Measurements from ENCODE around the gene CDC14B.

The CDC14B gene

DNA sequence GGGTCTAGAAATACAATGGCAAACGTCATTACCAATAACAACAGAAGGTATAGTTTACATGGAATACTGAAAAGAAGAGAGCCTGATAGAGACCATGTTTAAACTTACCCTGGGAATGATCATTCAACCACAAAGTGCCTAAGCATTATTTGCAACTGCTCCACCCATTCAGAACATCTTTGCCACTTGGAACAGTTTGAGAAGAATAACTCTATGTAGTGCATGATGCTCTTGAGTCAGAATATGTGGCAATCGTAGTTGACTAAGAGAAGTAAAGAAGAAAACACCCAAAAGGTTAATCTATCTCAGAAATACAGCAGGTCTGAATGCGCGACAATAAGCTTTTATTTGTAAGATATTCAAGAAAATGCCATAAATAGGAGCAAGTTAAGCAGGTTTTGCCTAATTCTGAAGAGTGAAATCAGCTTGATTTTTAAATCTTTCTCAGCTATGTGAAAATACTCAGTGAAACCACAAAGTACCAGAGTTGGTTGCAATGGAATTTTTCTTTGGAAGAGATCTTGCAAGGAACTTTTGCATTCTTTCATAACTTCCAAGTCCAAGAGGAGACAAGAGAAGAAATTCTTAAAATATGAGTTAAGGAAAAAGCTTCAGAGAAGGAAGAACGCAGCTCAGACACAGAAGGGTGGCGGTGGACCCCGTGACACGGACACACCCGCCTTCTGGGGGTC is 105.4 kb downstream of the CDC14B start:
- Histone ChIP-seq H4K20me1 (ENCODE audit: insufficient read depth, low read length, poor library complexity, severe bottlenecking) (no peaks in the 10 kb centered on the region), H2AFZ (ENCODE audit: low read length) (no peak overlapping the region), H3K79me2 (ENCODE audit: insufficient read depth, low read length) (no peaks in the 10 kb centered on the region), H3K9me2 (replicated peaks; ENCODE audit: low read depth, low read length) (no peaks in the 10 kb centered on the region), H3K36me3 (ENCODE audit: insufficient read depth, low read length) (no peaks in the 10 kb centered on the region), H3K4me2 (ENCODE audit: low read depth, low read length, poor library complexity, severe bottlenecking) (no peak overlapping the region), H3K4me3 (ENCODE audit: low read length, poor library complexity, severe bottlenecking) (no peak overlapping the region), H3F3A (ENCODE audit: low read depth) (no peaks in the 10 kb centered on the region), H3K27me3 (ENCODE audit: insufficient read depth, low read length, poor library complexity, severe bottlenecking) (no peaks in the 10 kb centered on the region), H3K9me3 (ENCODE audit: insufficient read depth, low read depth, low read length) (no peaks in the 10 kb centered on the region), H3K4me1 (ENCODE audit: insufficient read depth, low read length, poor library complexity, severe bottlenecking) (no peaks in the 10 kb centered on the region), H3K9ac (ENCODE audit: low read depth, low read length, poor library complexity, severe bottlenecking) (no peak overlapping the region)
- TF ChIP-seq, protein P1, sequence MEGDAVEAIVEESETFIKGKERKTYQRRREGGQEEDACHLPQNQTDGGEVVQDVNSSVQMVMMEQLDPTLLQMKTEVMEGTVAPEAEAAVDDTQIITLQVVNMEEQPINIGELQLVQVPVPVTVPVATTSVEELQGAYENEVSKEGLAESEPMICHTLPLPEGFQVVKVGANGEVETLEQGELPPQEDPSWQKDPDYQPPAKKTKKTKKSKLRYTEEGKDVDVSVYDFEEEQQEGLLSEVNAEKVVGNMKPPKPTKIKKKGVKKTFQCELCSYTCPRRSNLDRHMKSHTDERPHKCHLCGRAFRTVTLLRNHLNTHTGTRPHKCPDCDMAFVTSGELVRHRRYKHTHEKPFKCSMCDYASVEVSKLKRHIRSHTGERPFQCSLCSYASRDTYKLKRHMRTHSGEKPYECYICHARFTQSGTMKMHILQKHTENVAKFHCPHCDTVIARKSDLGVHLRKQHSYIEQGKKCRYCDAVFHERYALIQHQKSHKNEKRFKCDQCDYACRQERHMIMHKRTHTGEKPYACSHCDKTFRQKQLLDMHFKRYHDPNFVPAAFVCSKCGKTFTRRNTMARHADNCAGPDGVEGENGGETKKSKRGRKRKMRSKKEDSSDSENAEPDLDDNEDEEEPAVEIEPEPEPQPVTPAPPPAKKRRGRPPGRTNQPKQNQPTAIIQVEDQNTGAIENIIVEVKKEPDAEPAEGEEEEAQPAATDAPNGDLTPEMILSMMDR (conservative IDR thresholded peaks at IDR 0.05; ENCODE audit: low read length) = no peak
- TF ChIP-seq EZH2phosphoT487 (IDR thresholded peaks at IDR 0.05; ENCODE audit: borderline replicate concordance) = no peak

DNA sequence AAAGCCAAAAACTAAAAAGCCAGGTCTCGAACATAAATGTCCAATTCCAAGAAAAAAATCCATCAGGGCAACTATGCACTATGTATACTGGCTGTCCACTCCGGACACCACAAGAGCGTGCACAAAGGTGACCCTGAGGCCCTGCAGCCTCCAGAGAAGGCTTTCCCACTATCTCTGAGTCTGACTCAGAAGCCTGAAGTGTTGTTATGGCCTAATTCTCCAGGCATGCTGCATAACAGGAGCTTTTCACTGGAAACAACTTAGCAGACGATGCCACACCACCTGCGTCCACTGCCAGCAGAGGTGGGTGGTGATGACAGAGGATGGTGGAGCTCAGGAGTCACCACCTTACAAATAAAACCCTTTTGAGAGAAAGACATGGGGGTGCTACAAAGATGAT is 106.0 kb downstream of the CDC14B start:
- Histone ChIP-seq H3K36me3 (ENCODE audit: insufficient read depth, low read length) (no peaks in the 10 kb centered on the region), H3F3A (ENCODE audit: low read depth) (no peaks in the 10 kb centered on the region), H3K79me2 (ENCODE audit: insufficient read depth, low read length) (no peaks in the 10 kb centered on the region), H3K9me2 (replicated peaks; ENCODE audit: low read depth, low read length) (no peaks in the 10 kb centered on the region), H3K4me3 (ENCODE audit: low read length, poor library complexity, severe bottlenecking) (no peak overlapping the region), H3K27me3 (ENCODE audit: insufficient read depth, low read length, poor library complexity, severe bottlenecking) (no peaks in the 10 kb centered on the region), H3K9me3 (ENCODE audit: insufficient read depth, low read depth, low read length) (no peaks in the 10 kb centered on the region), H3K4me1 (ENCODE audit: insufficient read depth, low read length, poor library complexity, severe bottlenecking) (no peaks in the 10 kb centered on the region), H2AFZ (ENCODE audit: low read length) (no peak overlapping the region), H3K9ac (ENCODE audit: low read depth, low read length, poor library complexity, severe bottlenecking) (no peak overlapping the region), H4K20me1 (ENCODE audit: insufficient read depth, low read length, poor library complexity, severe bottlenecking) (no peaks in the 10 kb centered on the region), H3K4me2 (ENCODE audit: low read depth, low read length, poor library complexity, severe bottlenecking) (no peak overlapping the region)
- TF ChIP-seq EZH2phosphoT487 (IDR thresholded peaks at IDR 0.05; ENCODE audit: borderline replicate concordance) = no peak
- TF ChIP-seq, protein P1 (conservative IDR thresholded peaks at IDR 0.05; ENCODE audit: low read length) = no peak

GRCh38 chr9:96512240-96512639 is 107.4 kb downstream of the CDC14B start:
- TF ChIP-seq, protein P1 (conservative IDR thresholded peaks at IDR 0.05; ENCODE audit: low read length) = no peak
- TF ChIP-seq EZH2phosphoT487 (IDR thresholded peaks at IDR 0.05; ENCODE audit: borderline replicate concordance) = no peak
- Histone ChIP-seq H4K20me1 (ENCODE audit: insufficient read depth, low read length, poor library complexity, severe bottlenecking) (no peaks in the 10 kb centered on the region), H3K79me2 (ENCODE audit: insufficient read depth, low read length) (no peaks in the 10 kb centered on the region), H3F3A (ENCODE audit: low read depth) (no peaks in the 10 kb centered on the region), H3K4me1 (ENCODE audit: insufficient read depth, low read length, poor library complexity, severe bottlenecking) (no peaks in the 10 kb centered on the region), H3K4me2 (ENCODE audit: low read depth, low read length, poor library complexity, severe bottlenecking) (no peak overlapping the region), H3K9me3 (ENCODE audit: insufficient read depth, low read depth, low read length) (no peaks in the 10 kb centered on the region), H3K9ac (ENCODE audit: low read depth, low read length, poor library complexity, severe bottlenecking) (no peak overlapping the region), H2AFZ (ENCODE audit: low read length) (no peak overlapping the region), H3K9me2 (replicated peaks; ENCODE audit: low read depth, low read length) (no peaks in the 10 kb centered on the region), H3K4me3 (ENCODE audit: low read length, poor library complexity, severe bottlenecking) (no peak overlapping the region), H3K27me3 (ENCODE audit: insufficient read depth, low read length, poor library complexity, severe bottlenecking) (no peaks in the 10 kb centered on the region), H3K36me3 (ENCODE audit: insufficient read depth, low read length) (no peaks in the 10 kb centered on the region)

Data from Loucy (cell line).